ENCODE results near the gene UBAC1.
A peak's percentile ranks its signal among the peaks of the same experiment; 100 is the strongest.

DNA sequence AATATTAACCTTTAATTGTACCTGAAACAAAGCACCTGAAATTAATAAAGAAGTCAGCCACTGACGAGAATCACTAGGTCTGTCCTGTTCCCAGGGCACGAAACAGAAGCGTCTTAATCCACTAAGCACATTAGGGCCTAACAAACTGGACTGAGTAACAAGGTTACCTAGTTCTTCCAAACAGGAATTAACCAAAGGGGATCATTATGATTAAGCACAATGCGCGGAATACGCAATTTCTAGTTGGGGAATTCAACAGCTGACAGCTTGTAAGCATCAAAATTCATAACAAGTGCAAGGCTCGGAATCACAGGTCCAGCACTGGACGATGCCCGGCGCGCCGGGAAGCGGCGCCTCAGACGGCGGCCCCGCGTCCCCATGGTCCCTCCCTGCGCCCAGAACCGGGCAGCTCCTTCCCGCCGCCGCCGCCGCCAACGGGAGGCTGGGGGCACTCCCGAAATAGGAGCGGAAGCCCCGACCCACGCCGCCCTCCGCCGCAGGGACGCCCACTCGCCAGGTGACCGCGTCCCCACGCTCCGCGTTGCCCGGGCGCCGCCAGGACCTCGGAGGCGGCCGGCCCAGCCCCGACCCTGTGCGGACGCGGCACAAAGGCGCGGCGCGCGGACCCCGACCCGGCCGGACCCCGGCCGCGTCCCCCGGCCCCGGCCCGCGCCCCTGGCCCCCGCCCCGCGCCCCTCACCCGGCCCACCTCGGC is 54.7 kb downstream of the UBAC1 start:
- TF ChIP-seq POLR2A (IDR thresholded peaks at IDR 0.05): peak in 1 of 2 donors; percentile 26
- TF ChIP-seq, protein P1, sequence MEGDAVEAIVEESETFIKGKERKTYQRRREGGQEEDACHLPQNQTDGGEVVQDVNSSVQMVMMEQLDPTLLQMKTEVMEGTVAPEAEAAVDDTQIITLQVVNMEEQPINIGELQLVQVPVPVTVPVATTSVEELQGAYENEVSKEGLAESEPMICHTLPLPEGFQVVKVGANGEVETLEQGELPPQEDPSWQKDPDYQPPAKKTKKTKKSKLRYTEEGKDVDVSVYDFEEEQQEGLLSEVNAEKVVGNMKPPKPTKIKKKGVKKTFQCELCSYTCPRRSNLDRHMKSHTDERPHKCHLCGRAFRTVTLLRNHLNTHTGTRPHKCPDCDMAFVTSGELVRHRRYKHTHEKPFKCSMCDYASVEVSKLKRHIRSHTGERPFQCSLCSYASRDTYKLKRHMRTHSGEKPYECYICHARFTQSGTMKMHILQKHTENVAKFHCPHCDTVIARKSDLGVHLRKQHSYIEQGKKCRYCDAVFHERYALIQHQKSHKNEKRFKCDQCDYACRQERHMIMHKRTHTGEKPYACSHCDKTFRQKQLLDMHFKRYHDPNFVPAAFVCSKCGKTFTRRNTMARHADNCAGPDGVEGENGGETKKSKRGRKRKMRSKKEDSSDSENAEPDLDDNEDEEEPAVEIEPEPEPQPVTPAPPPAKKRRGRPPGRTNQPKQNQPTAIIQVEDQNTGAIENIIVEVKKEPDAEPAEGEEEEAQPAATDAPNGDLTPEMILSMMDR (IDR thresholded peaks at IDR 0.05 in 4 of 5, conservative IDR thresholded peaks at IDR 0.05 in 1 of 5): no peak

Measured in gastrocnemius medialis (tissue), 4 donors.